Measurements from ENCODE around the gene SERTAD1.

- TF ChIP-seq GATA3 (IDR thresholded peaks at IDR 0.05; ENCODE audit: low read depth, low read length): no peak
- TF ChIP-seq GATA2 (IDR thresholded peaks at IDR 0.05; ENCODE audit: low read depth, low read length): no peak
Observed at GRCh38 chr19:40474737-40475136, 48.9 kb upstream of the SERTAD1 start.
